HG03571 (cell line): ENCODE measurements around the gene CPLX4.
"Not testable (repeated sequence)": the region's sequence is repeated elsewhere in the genome, so short reads cannot be mapped to it uniquely, and the experiment has no call there.

ENCODE experiments used
- ATAC-seq: cut with Tn5 transposase; IDR thresholded peaks from one replicate; pipeline ENCODE4 v1.9.1; 2021; ENCODE audit not compliant: unreplicated experiment

Gene CPLX4

GRCh38 chr18:59271606-59272220 is 46.7 kb downstream of the CPLX4 start:
- ATAC-seq: no peak

- ATAC-seq: no peak
These were observed 47.7 kb downstream of the CPLX4 start for GRCh38 chr18:59270689-59271257.

GRCh38 chr18:59269563-59270119 is 48.8 kb downstream of the CPLX4 start:
- no peak for ATAC-seq

- no peak for ATAC-seq
These were observed 49.5 kb downstream of the CPLX4 start for GRCh38 chr18:59268721-59269562.

- ATAC-seq: no peak
These were observed 50.2 kb downstream of the CPLX4 start for GRCh38 chr18:59268127-59268720.

- ATAC-seq: no peak
These were observed 50.8 kb downstream of the CPLX4 start for GRCh38 chr18:59267503-59268126.

- no peak for ATAC-seq
These were observed 51.5 kb downstream of the CPLX4 start for GRCh38 chr18:59266886-59267502.

GRCh38 chr18:59266459-59266858 is 52.0 kb downstream of the CPLX4 start:
- no peak for ATAC-seq

- no peak for ATAC-seq
These were observed 52.5 kb downstream of the CPLX4 start for GRCh38 chr18:59265974-59266369.

GRCh38 chr18:59265246-59265973 is 53.0 kb downstream of the CPLX4 start:
- ATAC-seq: no peak

- ATAC-seq: no peak
These were observed 53.7 kb downstream of the CPLX4 start for GRCh38 chr18:59264651-59265245.

GRCh38 chr18:59264121-59264571 is 54.3 kb downstream of the CPLX4 start:
- ATAC-seq: no peak

- no peak for ATAC-seq
These were observed 54.8 kb downstream of the CPLX4 start for GRCh38 chr18:59263661-59264060.

GRCh38 chr18:59262243-59262642 is 56.2 kb downstream of the CPLX4 start:
- ATAC-seq: not testable (repeated sequence)

- not testable (repeated sequence) for ATAC-seq
These were observed 56.6 kb downstream of the CPLX4 start for GRCh38 chr18:59261842-59262241.

GRCh38 chr18:59255491-59255890 is 63.0 kb downstream of the CPLX4 start:
- ATAC-seq: not testable (repeated sequence)

GRCh38 chr18:59249199-59249774 is 69.2 kb downstream of the CPLX4 start:
- ATAC-seq: no peak

GRCh38 chr18:59246796-59247195 is 71.7 kb downstream of the CPLX4 start:
- no peak for ATAC-seq
